HepG2 (cell line): ENCODE results near the gene ENTPD2. TPM values are rescaled to one million over a fixed set of nuclear protein-coding genes. Genes with fewer than 3 reads are reported as not detected.

Experiments used
- CAMTA2 ChIP-seq: sonication (generic); formaldehyde crosslinking; IDR thresholded peaks from 2 replicates; pipeline ENCODE4 v1.4.0; 2020; ENCODE audit warnings: mild to moderate bottlenecking, missing genetic modification reagents, borderline replicate concordance
- FLYWCH1 ChIP-seq: sonication (generic); formaldehyde crosslinking; IDR thresholded peaks from 2 replicates; pipeline ENCODE4 v1.8.1; 2023; ENCODE audit warnings: mild to moderate bottlenecking, missing genetic modification reagents
- FOXA3 ChIP-seq: IDR thresholded peaks from 2 replicates; pipeline ENCODE4 v1.6.1; 2016; ENCODE audit warnings: missing genetic modification reagents, missing compliant biosample characterization
- HDAC6 ChIP-seq: fragments of 200-600 bp; sonication (generic); IDR thresholded peaks from 2 replicates; pipeline ENCODE4 v1.7.0; 2017; ENCODE audit warnings: mild to moderate bottlenecking, antibody characterized with exemption, low read length, low read depth
- PHF21A ChIP-seq: sonication (generic); formaldehyde crosslinking; IDR thresholded peaks from 2 replicates; pipeline ENCODE4 v1.5.0; 2020; ENCODE audit warnings: mild to moderate bottlenecking, missing genetic modification reagents
- PHF8 ChIP-seq: sonication (generic); formaldehyde crosslinking; IDR thresholded peaks from 2 replicates; pipeline ENCODE4 v1.5.0; 2020; ENCODE audit warnings: missing genetic modification reagents
- SAFB2 ChIP-seq: sonication (generic); formaldehyde crosslinking; IDR thresholded peaks from 2 replicates; pipeline ENCODE4 v1.5.1; 2020; ENCODE audit warnings: missing genetic modification reagents, low read depth, mild to moderate bottlenecking, borderline replicate concordance
- SYNCRIP ChIP-seq: fragments of 200-400 bp; formaldehyde crosslinking; IDR thresholded peaks from 2 replicates; pipeline ENCODE4 v1.6.1; 2018; ENCODE audit warnings: mild to moderate bottlenecking, low read depth, low read length; ENCODE audit not compliant: insufficient read depth
- ZNF530 ChIP-seq: sonication (generic); formaldehyde crosslinking; IDR thresholded peaks from 2 replicates; pipeline ENCODE4 v1.5.0; 2020; ENCODE audit warnings: low read depth, mild to moderate bottlenecking, missing genetic modification reagents
- ZNF777 ChIP-seq: sonication (generic); formaldehyde crosslinking; IDR thresholded peaks from 2 replicates; pipeline ENCODE4 v1.4.0; 2020; ENCODE audit warnings: missing genetic modification reagents
- ZNF792 ChIP-seq: IDR thresholded peaks from 2 replicates; pipeline ENCODE4 v1.6.1; 2016
- polyA plus RNA-seq, 8 experiments: library from polyadenylated mRNA; depleted of rRNA in 3 of 8; stranded (reverse) in 7 of 8; unstranded in 1 of 8; fragments of >200 nt; fragmentation: Illumina TruSeq in 4 of 8; extraction: Trizol in 4 of 8; gene quantifications; 2 replicates each; pipeline versions ENCODE4 v1.2.1 to v1.2.3, GENCODE V29; 2011 to 2016; ENCODE audit warnings: low read depth in 4 of 8, missing spikeins in 1 of 8, mixed read lengths in 1 of 8; ENCODE audit not compliant: insufficient read depth in 1 of 8
- total RNA-seq, 5 experiments: library from RNA; depleted of rRNA; stranded (reverse); fragments of >200 nt; fragmentation: Illumina TruSeq; extraction: Trizol; gene quantifications; 2 replicates each; pipeline ENCODE4 v1.2.3, GENCODE V29; 2016; ENCODE audit warnings: low read depth in 1 of 5
- TF ChIP-seq, protein P1 (sequence below), 2 experiments: fragments of 450-650 bp in 1 of 2; sonication (generic) in 1 of 2; formaldehyde crosslinking in 1 of 2; IDR thresholded peaks; 2 replicates each; pipeline versions ENCODE4 v1.6.1 to v1.8.0; 2016 to 2022; ENCODE audit warnings: antibody characterized with exemption in 1 of 2, mild to moderate bottlenecking in 1 of 2, missing genetic modification reagents in 1 of 2
- TF ChIP-seq, protein P2 (sequence below): sonication (generic); formaldehyde crosslinking; IDR thresholded peaks from 2 replicates; pipeline ENCODE4 v1.4.0; 2020; ENCODE audit warnings: missing genetic modification reagents
- TF ChIP-seq, protein P3 (sequence below): sonication (generic); formaldehyde crosslinking; IDR thresholded peaks from 2 replicates; pipeline ENCODE4 v1.8.0; 2022; ENCODE audit warnings: mild to moderate bottlenecking, missing genetic modification reagents, moderate library complexity

ENTPD2 gene
- total and polyA plus RNA-seq, 2 of the 13 experiments (the other 11 are each of a cell fraction or from before 2014, with no cell fraction given) = 0.95 to 3.2 TPM

- TF ChIP-seq, protein P1, sequence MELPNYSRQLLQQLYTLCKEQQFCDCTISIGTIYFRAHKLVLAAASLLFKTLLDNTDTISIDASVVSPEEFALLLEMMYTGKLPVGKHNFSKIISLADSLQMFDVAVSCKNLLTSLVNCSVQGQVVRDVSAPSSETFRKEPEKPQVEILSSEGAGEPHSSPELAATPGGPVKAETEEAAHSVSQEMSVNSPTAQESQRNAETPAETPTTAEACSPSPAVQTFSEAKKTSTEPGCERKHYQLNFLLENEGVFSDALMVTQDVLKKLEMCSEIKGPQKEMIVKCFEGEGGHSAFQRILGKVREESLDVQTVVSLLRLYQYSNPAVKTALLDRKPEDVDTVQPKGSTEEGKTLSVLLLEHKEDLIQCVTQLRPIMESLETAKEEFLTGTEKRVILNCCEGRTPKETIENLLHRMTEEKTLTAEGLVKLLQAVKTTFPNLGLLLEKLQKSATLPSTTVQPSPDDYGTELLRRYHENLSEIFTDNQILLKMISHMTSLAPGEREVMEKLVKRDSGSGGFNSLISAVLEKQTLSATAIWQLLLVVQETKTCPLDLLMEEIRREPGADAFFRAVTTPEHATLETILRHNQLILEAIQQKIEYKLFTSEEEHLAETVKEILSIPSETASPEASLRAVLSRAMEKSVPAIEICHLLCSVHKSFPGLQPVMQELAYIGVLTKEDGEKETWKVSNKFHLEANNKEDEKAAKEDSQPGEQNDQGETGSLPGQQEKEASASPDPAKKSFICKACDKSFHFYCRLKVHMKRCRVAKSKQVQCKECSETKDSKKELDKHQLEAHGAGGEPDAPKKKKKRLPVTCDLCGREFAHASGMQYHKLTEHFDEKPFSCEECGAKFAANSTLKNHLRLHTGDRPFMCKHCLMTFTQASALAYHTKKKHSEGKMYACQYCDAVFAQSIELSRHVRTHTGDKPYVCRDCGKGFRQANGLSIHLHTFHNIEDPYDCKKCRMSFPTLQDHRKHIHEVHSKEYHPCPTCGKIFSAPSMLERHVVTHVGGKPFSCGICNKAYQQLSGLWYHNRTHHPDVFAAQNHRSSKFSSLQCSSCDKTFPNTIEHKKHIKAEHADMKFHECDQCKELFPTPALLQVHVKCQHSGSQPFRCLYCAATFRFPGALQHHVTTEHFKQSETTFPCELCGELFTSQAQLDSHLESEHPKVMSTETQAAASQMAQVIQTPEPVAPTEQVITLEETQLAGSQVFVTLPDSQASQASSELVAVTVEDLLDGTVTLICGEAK (IDR thresholded peaks at IDR 0.05) = no peak
- TF ChIP-seq, protein P1 (CRISPR knock-in tag; IDR thresholded peaks at IDR 0.05) = no peak; the same call in 1 of the 2 replicates
- TF ChIP-seq PHF21A (CRISPR knock-in tag) (no peak), SAFB2 (CRISPR knock-in tag) (no peak), ZNF530 (CRISPR knock-in tag) (no peak), PHF8 (peak; percentile 59), HDAC6 (no peak), ZNF777 (CRISPR knock-in tag) (peak; percentile 39; the same call in 1 of the 2 replicates), SYNCRIP (no peak), FLYWCH1 (0 out of 2 replicates have a peak, but pooled peaks have one; percentile 37), CAMTA2 (CRISPR knock-in tag) (no peak), ZNF792 (CRISPR knock-in tag) (no peak), FOXA3 (CRISPR knock-in tag) (0 out of 2 replicates have a peak, but pooled peaks have one; percentile 12)
- TF ChIP-seq, protein P2, sequence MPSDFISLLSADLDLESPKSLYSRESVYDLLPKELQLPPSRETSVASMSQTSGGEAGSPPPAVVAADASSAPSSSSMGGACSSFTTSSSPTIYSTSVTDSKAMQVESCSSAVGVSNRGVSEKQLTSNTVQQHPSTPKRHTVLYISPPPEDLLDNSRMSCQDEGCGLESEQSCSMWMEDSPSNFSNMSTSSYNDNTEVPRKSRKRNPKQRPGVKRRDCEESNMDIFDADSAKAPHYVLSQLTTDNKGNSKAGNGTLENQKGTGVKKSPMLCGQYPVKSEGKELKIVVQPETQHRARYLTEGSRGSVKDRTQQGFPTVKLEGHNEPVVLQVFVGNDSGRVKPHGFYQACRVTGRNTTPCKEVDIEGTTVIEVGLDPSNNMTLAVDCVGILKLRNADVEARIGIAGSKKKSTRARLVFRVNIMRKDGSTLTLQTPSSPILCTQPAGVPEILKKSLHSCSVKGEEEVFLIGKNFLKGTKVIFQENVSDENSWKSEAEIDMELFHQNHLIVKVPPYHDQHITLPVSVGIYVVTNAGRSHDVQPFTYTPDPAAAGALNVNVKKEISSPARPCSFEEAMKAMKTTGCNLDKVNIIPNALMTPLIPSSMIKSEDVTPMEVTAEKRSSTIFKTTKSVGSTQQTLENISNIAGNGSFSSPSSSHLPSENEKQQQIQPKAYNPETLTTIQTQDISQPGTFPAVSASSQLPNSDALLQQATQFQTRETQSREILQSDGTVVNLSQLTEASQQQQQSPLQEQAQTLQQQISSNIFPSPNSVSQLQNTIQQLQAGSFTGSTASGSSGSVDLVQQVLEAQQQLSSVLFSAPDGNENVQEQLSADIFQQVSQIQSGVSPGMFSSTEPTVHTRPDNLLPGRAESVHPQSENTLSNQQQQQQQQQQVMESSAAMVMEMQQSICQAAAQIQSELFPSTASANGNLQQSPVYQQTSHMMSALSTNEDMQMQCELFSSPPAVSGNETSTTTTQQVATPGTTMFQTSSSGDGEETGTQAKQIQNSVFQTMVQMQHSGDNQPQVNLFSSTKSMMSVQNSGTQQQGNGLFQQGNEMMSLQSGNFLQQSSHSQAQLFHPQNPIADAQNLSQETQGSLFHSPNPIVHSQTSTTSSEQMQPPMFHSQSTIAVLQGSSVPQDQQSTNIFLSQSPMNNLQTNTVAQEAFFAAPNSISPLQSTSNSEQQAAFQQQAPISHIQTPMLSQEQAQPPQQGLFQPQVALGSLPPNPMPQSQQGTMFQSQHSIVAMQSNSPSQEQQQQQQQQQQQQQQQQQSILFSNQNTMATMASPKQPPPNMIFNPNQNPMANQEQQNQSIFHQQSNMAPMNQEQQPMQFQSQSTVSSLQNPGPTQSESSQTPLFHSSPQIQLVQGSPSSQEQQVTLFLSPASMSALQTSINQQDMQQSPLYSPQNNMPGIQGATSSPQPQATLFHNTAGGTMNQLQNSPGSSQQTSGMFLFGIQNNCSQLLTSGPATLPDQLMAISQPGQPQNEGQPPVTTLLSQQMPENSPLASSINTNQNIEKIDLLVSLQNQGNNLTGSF (CRISPR knock-in tag) = 0 out of 2 replicates have a peak, but pooled peaks have one; percentile 21
- TF ChIP-seq, protein P3, sequence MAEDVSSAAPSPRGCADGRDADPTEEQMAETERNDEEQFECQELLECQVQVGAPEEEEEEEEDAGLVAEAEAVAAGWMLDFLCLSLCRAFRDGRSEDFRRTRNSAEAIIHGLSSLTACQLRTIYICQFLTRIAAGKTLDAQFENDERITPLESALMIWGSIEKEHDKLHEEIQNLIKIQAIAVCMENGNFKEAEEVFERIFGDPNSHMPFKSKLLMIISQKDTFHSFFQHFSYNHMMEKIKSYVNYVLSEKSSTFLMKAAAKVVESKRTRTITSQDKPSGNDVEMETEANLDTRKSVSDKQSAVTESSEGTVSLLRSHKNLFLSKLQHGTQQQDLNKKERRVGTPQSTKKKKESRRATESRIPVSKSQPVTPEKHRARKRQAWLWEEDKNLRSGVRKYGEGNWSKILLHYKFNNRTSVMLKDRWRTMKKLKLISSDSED (CRISPR knock-in tag) = no peak
These were observed 1.1 kb upstream of the ENTPD2 start (continued) for GRCh38 chr9:137054932-137055384.
